ENCODE results near the gene BCL2. TPM values are rescaled to one million over a fixed set of nuclear protein-coding genes. Genes with fewer than 3 reads are reported as not detected.

The BCL2 gene
- total RNA-seq, 1 experiment from 2014 or later = 1.3 TPM

DNA sequence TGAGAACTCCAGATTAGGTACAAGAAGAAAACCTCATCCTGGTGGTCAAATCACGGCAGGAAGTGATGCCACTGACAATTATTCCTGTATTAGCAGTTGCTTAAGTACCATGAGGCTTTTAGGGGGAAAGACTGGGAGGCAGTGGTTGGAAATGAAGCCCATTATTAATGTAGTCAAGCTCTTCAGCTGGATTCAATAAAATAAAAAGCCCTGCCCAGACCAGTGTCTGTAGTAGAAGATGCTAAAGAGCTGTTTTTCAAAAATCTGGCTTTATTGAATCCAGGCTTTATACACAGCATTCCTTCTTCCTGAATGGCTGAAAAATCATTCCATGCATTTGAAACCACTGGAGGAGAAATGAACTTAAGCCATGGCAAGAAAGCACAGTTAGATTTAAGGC lies 155.2 kb downstream of the BCL2 start:
- Histone ChIP-seq H3K14ac (ENCODE audit: insufficient read depth, low read length) (no peak overlapping the region), H3T11ph (ENCODE audit: low read length) (no peak overlapping the region), H3K27me3 (ENCODE audit: insufficient read depth, low read length) (no peaks in the 10 kb centered on the region), H2BK20ac (ENCODE audit: low read depth, low read length, poor library complexity, severe bottlenecking) (no peak overlapping the region), H3K56ac (ENCODE audit: insufficient read length, low read depth, low read length) (no peak overlapping the region), H4K91ac (ENCODE audit: insufficient read length, low read depth, low read length) (no peak overlapping the region), H2BK15ac (ENCODE audit: low read depth, low read length) (no peak overlapping the region), H3K4ac (ENCODE audit: low read depth, low read length) (no peak overlapping the region), H2AK5ac (ENCODE audit: insufficient read length, low read length) (no peak overlapping the region), H2BK5ac (ENCODE audit: insufficient read length, low read length) (no peak overlapping the region), H3K18ac (ENCODE audit: insufficient read length, low read depth, low read length) (no peak overlapping the region), H4K5ac (ENCODE audit: insufficient read length, low read depth, low read length) (no peak overlapping the region), H4K20me1 (ENCODE audit: control insufficient read depth, insufficient read depth, insufficient read length) (no peaks in the 10 kb centered on the region), H3K23me2 (ENCODE audit: insufficient read length, low read depth, low read length, poor library complexity, severe bottlenecking) (no peaks in the 10 kb centered on the region), H2BK120ac (ENCODE audit: low read depth, low read length, poor library complexity, severe bottlenecking) (no peak overlapping the region), H3K9me3 (ENCODE audit: control insufficient read depth, low read depth, low read length) (no peaks in the 10 kb centered on the region), H4K8ac (replicated peaks; ENCODE audit: insufficient read length, low read depth, low read length) (no peak overlapping the region), H3K4me1 (ENCODE audit: insufficient read depth, low read length) (no peaks in the 10 kb centered on the region), H2BK12ac (ENCODE audit: insufficient read length, low read depth, low read length) (no peak overlapping the region), H3K9ac (ENCODE audit: extremely low read depth, insufficient read length, low read length) (no peak overlapping the region), H3K27ac (ENCODE audit: insufficient read length, low read depth, low read length) (no peak overlapping the region), H3K4me2 (ENCODE audit: insufficient read depth, insufficient read length, low read length) (no peak overlapping the region), H3K79me2 (ENCODE audit: insufficient read depth, low read length) (no peaks in the 10 kb centered on the region), H2AFZ (ENCODE audit: low read length) (no peak overlapping the region), H3K23ac (ENCODE audit: insufficient read length, low read depth, low read length) (no peak overlapping the region), H3K79me1 (ENCODE audit: insufficient read depth, low read depth, low read length, poor library complexity, severe bottlenecking) (no peaks in the 10 kb centered on the region)
- Mint-ChIP-seq H3K4me1 (peaks cover 4 to 10% of the 10 kb centered on the region in 2 experiments), H3K4me3 (no peak overlapping the region), H3K27me3 (ENCODE audit: low read depth) (no peaks in the 10 kb centered on the region), H3K36me3 (ENCODE audit: insufficient read depth in 1 of 3, low read depth in 3 of 3) (no peaks in the 10 kb centered on the region; a peak in 1 of 7 replicates), H3K27ac (no peak overlapping the region), H3K9me3 (no peaks in the 10 kb centered on the region)
- no peak for DNase-seq
- WGBS (ENCODE audit: extremely low coverage, insufficient read length, low lambda C conversion rate) = no CpG with 5 or more reads among the region's 1 CpG
- no peak for TF ChIP-seq CTCF (conservative IDR thresholded peaks at IDR 0.05)

Data from H9 (cell line).